ENCODE data around the gene GAP43.

The GAP43 gene

GRCh38 chr3:115627180-115628074 is 4.1 kb downstream of the GAP43 start:
- DNase-seq (ENCODE audit: low read depth in 2 of 2), result no peak

DNA sequence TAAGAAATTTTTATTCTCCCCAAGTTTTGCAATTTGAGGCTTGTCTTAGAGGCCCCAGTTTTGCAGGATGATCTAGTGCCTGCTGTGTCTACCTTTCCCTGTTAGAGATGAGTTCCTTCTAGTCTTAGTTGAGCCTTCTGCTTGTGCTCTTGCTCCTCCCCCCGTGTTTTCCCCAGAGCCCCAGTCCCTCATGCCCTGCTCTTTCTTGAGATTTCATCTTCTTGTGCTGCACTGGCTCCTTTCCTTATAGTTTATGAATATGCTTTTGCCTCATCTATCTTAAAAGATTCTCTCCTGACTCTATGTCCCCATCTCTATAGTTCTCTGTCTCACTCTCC is 4.7 kb downstream of the GAP43 start:
- DNase-seq (ENCODE audit: low read depth in 2 of 2), result no peak

- DNase-seq (ENCODE audit: low read depth in 2 of 2), result no peak
Measured at GRCh38 chr3:115630850-115631249, 7.5 kb downstream of the GAP43 start.

- DNase-seq (ENCODE audit: low read depth in 2 of 2), result no peak
Measured at GRCh38 chr3:115632026-115632425, 8.7 kb downstream of the GAP43 start.

DNA sequence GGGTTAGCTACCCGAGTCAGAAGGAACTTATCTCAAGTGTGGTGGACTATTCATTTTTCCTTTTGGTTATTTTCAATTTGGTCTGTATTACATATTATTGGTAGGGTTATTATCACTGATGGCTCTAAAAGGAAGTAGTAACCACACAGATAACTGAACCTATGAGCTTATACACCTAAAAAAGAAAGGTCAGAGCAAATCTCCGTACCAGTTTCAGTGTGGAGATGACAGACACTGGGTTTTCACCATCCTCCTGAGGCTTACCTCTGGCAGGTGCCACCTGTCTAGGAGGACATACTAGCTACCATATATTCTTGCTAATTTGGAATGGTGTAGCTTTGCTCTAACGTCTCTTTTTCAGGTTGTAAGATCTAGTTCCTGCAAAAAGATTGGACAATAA is 10.2 kb downstream of the GAP43 start:
- DNase-seq (ENCODE audit: low read depth in 2 of 2), result no peak

GRCh38 chr3:115634052-115634451 is 10.7 kb downstream of the GAP43 start:
- DNase-seq (ENCODE audit: low read depth in 2 of 2), result no peak

- DNase-seq (ENCODE audit: low read depth in 2 of 2), result no peak
Measured at GRCh38 chr3:115635406-115635805, 12.1 kb downstream of the GAP43 start.

GRCh38 chr3:115638241-115638640 is 14.9 kb downstream of the GAP43 start:
- no peak for DNase-seq (ENCODE audit: low read depth in 2 of 2)

DNA sequence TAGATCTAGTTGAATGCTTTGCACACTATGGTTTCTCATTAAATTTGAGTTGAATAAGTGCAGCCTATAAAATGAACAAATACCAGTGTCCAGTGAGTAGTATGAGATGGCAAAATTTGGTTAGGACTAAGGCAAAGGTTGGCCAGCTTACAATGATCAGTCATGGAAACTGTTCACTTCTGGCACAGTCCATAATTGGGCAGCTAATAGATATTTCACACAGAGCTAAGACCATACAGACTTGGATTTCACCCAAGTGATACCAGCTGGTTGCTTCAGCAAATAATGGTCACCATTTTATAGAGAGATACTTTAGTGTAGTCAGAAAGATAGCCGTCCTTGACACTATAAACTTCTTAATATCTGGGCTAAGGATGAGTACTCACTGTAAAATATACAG is 15.7 kb downstream of the GAP43 start:
- DNase-seq (ENCODE audit: low read depth in 2 of 2), result no peak

GRCh38 chr3:115644391-115644790 is 21.1 kb downstream of the GAP43 start:
- no peak for DNase-seq (ENCODE audit: low read depth in 2 of 2)

DNA sequence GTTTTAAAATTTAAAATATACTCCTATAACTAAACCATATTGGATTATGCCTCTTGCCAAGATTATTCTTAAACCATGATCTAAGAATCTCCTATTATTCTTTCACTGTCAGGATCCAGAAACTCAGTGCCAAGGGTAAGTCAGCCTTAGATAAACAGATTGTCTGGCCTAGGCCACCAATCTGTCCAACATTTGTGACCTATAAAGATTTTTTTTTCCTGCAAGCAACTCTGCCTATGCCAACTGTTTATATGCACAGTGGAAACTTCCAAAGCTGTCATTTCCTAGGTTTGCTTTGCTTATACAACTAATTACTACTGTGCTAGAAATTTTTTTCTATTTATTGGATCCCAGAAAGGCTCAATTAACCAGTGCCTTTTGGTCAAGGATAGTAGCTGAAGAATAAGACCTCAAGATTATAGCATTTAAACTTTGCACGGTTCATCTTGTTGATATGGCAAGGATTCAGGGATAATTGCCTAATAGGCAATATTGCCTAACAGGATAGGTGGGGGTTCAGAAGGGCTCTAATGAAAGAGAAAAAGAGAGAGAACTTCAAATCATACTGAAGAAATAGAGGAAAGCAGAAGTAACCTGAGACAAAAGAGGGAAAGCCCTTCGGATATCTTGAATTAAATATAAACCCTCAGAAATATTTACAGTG is 22.8 kb downstream of the GAP43 start:
- DNase-seq (ENCODE audit: low read depth in 2 of 2), result no peak

GRCh38 chr3:115648559-115648958 is 25.2 kb downstream of the GAP43 start:
- DNase-seq (ENCODE audit: low read depth in 2 of 2), result no peak

DNA sequence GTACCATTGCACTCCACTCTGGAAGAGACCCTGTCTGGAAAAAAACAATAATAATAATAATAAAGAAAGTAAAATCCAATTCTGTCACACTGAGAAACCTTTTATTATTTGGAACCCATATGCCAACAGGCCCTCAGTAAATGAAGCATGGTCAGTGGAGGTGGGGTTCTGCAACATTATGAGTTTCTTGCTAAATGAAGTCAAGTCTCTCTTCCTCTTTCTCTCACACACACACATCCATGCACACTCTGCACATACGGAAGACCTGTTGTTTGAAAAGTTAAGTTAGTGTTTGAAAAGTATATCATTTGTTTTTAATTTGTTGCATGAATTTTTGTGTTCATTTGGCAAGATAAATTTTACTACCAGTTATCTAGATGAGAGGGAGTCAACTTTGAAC is 27.8 kb downstream of the GAP43 start:
- DNase-seq (ENCODE audit: low read depth in 2 of 2), result no peak

- no peak for DNase-seq (ENCODE audit: low read depth in 2 of 2)
Measured at GRCh38 chr3:115651599-115651998, 28.3 kb downstream of the GAP43 start.

DNA sequence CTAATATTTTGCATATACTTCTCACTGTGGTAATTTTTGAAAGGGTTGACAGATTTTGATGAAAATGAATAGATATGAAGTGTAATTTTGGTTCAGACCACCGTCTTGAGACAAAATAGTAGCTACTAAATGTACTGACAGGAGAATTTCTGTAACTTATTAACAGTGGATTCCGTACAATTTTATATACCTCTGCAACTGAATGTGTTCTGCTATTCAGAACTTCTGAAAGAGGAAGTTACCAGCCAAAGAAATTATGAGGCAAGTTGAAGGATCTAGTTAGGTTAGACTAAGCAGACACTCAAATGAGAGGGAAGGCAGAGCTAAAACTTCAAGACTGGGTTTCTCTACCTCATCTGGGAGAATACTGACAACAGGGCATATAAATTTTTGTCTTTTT is 29.4 kb downstream of the GAP43 start:
- no peak for DNase-seq (ENCODE audit: low read depth in 2 of 2)

DNA sequence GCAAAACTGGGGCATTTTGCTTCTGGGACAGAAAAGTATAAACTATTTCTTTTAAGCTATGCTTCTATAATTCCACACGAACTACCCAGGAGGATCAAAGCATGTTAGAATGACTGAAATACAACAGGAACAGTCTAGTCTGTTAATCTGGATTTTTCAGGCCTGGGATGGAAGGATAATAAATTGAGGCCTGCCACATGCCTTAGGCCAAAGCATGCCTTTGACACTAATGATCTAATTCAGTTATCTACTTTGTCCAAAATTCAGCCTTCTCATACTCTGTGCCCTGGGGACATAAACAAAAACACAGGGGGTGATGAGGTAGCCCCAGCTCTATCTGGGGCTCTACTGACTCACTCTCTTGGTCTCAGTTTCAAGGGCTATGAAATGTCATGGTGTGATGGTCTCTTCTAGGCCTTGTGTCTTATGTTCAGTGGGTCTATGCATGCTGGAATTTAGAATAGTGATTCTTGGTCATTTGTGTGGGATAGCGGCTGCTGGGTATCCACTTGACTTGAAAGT is 32.5 kb downstream of the GAP43 start:
- no peak for DNase-seq (ENCODE audit: low read depth in 2 of 2)

GRCh38 chr3:115657168-115657567 is 33.9 kb downstream of the GAP43 start:
- DNase-seq (ENCODE audit: low read depth in 2 of 2), result no peak

DNA sequence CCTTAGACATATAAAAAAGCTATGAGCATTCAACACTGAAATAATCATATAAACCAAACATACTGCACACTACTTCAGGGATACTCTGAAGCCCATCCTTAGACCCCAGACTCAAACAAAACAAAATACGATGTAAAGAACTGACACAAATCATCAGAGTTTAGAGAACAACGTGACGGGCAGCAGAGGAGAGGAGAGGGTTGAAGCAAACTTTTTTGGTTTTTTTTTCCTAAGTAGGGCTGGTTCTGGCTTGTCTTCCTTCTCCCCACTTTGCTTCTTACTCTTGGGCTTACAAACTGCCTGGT is 34.7 kb downstream of the GAP43 start:
- DNase-seq (ENCODE audit: low read depth in 2 of 2), result no peak

GRCh38 chr3:115658337-115659181 is 35.2 kb downstream of the GAP43 start:
- DNase-seq (ENCODE audit: low read depth in 2 of 2), result peak; percentile 51 to 64

DNA sequence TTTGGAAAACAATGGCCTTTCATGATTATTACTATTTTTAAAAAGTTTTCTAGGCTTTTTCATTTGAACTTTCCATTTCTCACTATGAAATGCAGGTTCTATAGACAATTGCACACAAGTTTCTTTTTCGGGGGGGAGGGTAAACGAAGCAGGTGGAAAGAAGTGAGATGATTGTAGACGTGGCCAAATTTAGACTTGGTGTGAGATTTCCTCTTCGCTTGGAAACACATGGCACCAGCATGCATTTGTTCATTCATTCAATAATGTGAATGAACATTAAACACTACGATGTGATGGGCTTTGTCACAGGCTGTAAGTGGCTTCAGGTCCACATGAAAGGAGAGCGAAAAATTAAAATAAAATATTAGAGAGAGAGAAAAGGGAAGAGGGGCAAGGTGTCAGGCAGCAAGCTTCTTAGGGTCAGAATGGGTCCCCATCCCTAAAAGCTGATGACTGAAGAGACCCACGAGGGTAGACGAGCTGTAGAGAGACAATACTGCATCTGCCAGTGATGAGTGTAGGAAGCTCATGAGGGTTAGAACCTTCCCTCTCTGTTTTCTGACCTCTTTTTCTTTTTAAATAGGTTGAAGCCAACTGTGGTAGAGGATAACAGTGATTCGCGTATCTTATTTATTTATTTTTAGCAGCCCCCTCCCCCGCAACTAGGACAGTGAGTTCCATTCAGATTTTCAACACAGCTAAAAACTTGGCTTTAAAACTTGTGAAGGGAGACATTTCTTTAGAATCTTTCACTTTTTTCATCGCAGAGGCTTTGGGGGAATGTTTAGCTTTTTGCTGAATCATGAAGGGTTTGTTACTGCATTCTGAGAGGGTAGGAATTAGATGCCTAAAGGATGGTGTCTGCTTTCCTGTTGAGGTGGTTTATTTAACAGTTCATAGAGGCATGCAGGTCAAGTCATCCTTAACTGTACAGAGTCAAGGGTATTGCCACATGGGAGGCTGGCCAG is 36.2 kb downstream of the GAP43 start:
- no peak for DNase-seq (ENCODE audit: low read depth in 2 of 2)

- DNase-seq (ENCODE audit: low read depth in 2 of 2), result no peak
Measured at GRCh38 chr3:115660646-115661337, 37.5 kb downstream of the GAP43 start.

All from stimulated activated CD4-positive, alpha-beta T cell treated with anti-CD3 and anti-CD28 coated beads, Interleukin-4, amount 100 ng/mL, for 48 hours (primary cell).